ENCODE data around the gene ELP1.

ELP1 gene

GRCh38 chr9:108837530-108837929 lies 96.4 kb downstream of the ELP1 start:
- no peak for TF ChIP-seq CTCF (IDR thresholded peaks at IDR 0.05; ENCODE audit: insufficient read depth, low read length, missing control alignments)
- DNase-seq (ENCODE audit: low read depth, low spot score) = no peak
- POLR2A ChIA-PET = no interaction called here
- no peak overlapping the region for H3K4me3 ChIP-seq (ENCODE audit: low read depth, low read length)
- CTCF ChIA-PET = no interaction called here

- no peak for TF ChIP-seq CTCF (IDR thresholded peaks at IDR 0.05; ENCODE audit: insufficient read depth, low read length, missing control alignments)
- no peak overlapping the region for H3K4me3 ChIP-seq (ENCODE audit: low read depth, low read length)
- ChIA-PET POLR2A (no interaction called here), CTCF (interaction anchor here (1.2 kb wide), 1 partner anchor 117 kb away, joined by 3 read pairs; no protein-coding TSS in a partner anchor)
- peak; percentile 2 for DNase-seq (ENCODE audit: low read depth, low spot score)
Observed at GRCh38 chr9:108836781-108837180, 97.1 kb downstream of the ELP1 start.

GRCh38 chr9:108836319-108836718 lies 97.6 kb downstream of the ELP1 start:
- ChIA-PET CTCF (interaction anchor here (1.2 kb wide), 1 partner anchor 118 kb away, joined by 3 read pairs; no protein-coding TSS in a partner anchor), POLR2A (no interaction called here)
- no peak for DNase-seq (ENCODE audit: low read depth, low spot score)
- H3K4me3 ChIP-seq (ENCODE audit: low read depth, low read length) = no peak overlapping the region
- TF ChIP-seq CTCF (IDR thresholded peaks at IDR 0.05; ENCODE audit: insufficient read depth, low read length, missing control alignments) = no peak

GRCh38 chr9:108835831-108836230 lies 98.1 kb downstream of the ELP1 start:
- ChIA-PET CTCF (interaction anchor here (1.2 kb wide), 1 partner anchor 118 kb away, joined by 3 read pairs; no protein-coding TSS in a partner anchor), POLR2A (no interaction called here)
- no peak for TF ChIP-seq CTCF (IDR thresholded peaks at IDR 0.05; ENCODE audit: insufficient read depth, low read length, missing control alignments)
- no peak for DNase-seq (ENCODE audit: low read depth, low spot score)
- no peak overlapping the region for H3K4me3 ChIP-seq (ENCODE audit: low read depth, low read length)

GRCh38 chr9:108834959-108835665 lies 98.8 kb downstream of the ELP1 start:
- CTCF ChIA-PET = no interaction called here
- POLR2A ChIA-PET = no interaction called here
- no peak for TF ChIP-seq CTCF (IDR thresholded peaks at IDR 0.05; ENCODE audit: insufficient read depth, low read length, missing control alignments)
- no peak overlapping the region for H3K4me3 ChIP-seq (ENCODE audit: low read depth, low read length)
- no peak for DNase-seq (ENCODE audit: low read depth, low spot score)

GRCh38 chr9:108832179-108832500 lies 101.8 kb downstream of the ELP1 start:
- CTCF ChIA-PET = no interaction called here
- POLR2A ChIA-PET = no interaction called here
- no peak for DNase-seq (ENCODE audit: low read depth, low spot score)
- TF ChIP-seq CTCF (IDR thresholded peaks at IDR 0.05; ENCODE audit: insufficient read depth, low read length, missing control alignments) = no peak
- no peak overlapping the region for H3K4me3 ChIP-seq (ENCODE audit: low read depth, low read length)

Measured in AG04449 (cell line).